SK-N-SH treated with all-trans-retinoic acid at 6 μM for 48 hours (cell line): Measurements from ENCODE around the gene PLEKHN1.

ENCODE experiments used
- ATAC-seq: fragments of 200-7000 bp; cut with Tn5 transposase; 3 replicates; pipeline ENCODE4 v1.9.1; 2020; ENCODE audit warnings: mild to moderate bottlenecking, moderate library complexity
- ARNTL ChIP-seq: fragments of 450-650 bp; formaldehyde crosslinking; IDR thresholded peaks from 2 replicates; pipeline ENCODE4 v1.5.0; 2020; ENCODE audit warnings: low read depth, mild to moderate bottlenecking, moderate library complexity, borderline replicate concordance
- BACH2 ChIP-seq: fragments of 250-450 bp; sonication (Bioruptor Pico); IDR thresholded peaks from 2 replicates; pipeline ENCODE4 v1.9.0; 2021; ENCODE audit warnings: mild to moderate bottlenecking, borderline replicate concordance
- CREB5 ChIP-seq: fragments of 250-450 bp; sonication (Bioruptor Pico); IDR thresholded peaks from 2 replicates; pipeline ENCODE4 v1.5.1; 2020; ENCODE audit warnings: low read depth, mild to moderate bottlenecking, moderate library complexity
- CSDC2 ChIP-seq: fragments of 250-450 bp; sonication (Bioruptor Pico); IDR thresholded peaks from 2 replicates; pipeline ENCODE4 v1.5.0; 2020; ENCODE audit warnings: mild to moderate bottlenecking, moderate library complexity
- ESRRG ChIP-seq: fragments of 250-450 bp; sonication (Bioruptor Pico); IDR thresholded peaks from 2 replicates; pipeline ENCODE4 v1.6.1; 2021; ENCODE audit warnings: mild to moderate bottlenecking
- GLIS3 ChIP-seq: fragments of 250-450 bp; sonication (Bioruptor Pico); IDR thresholded peaks from 2 replicates; pipeline ENCODE4 v1.5.0; 2020; ENCODE audit warnings: mild to moderate bottlenecking, moderate library complexity
- OSR1 ChIP-seq: fragments of 250-450 bp; sonication (Bioruptor Pico); IDR thresholded peaks from 2 replicates; pipeline ENCODE4 v1.8.0; 2022; ENCODE audit warnings: moderate library complexity, mild to moderate bottlenecking, inconsistent platforms
- PATZ1 ChIP-seq: fragments of 250-450 bp; sonication (Bioruptor Pico); IDR thresholded peaks from 2 replicates; pipeline ENCODE4 v1.8.0; 2020; ENCODE audit warnings: mild to moderate bottlenecking, moderate library complexity, borderline replicate concordance
- POU6F1 ChIP-seq: fragments of 250-450 bp; sonication (Bioruptor Pico); IDR thresholded peaks from 2 replicates; pipeline ENCODE4 v1.8.0; 2021; ENCODE audit warnings: low read depth, mild to moderate bottlenecking, moderate library complexity, borderline replicate concordance
- PPARA ChIP-seq: fragments of 250-450 bp; sonication (Bioruptor Pico); IDR thresholded peaks from 2 replicates; pipeline ENCODE4 v1.5.0; 2020; ENCODE audit warnings: mild to moderate bottlenecking, borderline replicate concordance
- RARB ChIP-seq: fragments of 250-450 bp; sonication (Bioruptor Pico); IDR thresholded peaks from 2 replicates; pipeline ENCODE4 v1.8.0; 2021; ENCODE audit warnings: mild to moderate bottlenecking, moderate library complexity
- TCF4 ChIP-seq: fragments of 250-450 bp; sonication (Bioruptor Pico); IDR thresholded peaks from 2 replicates; pipeline ENCODE4 v1.8.0; 2021; ENCODE audit warnings: mild to moderate bottlenecking, moderate library complexity, borderline replicate concordance
- TOX ChIP-seq: fragments of 250-450 bp; sonication (Bioruptor Pico); IDR thresholded peaks from 2 replicates; pipeline ENCODE4 v1.8.0; 2021; ENCODE audit warnings: mild to moderate bottlenecking, moderate library complexity, borderline replicate concordance
- ZFP3 ChIP-seq: fragments of 250-450 bp; sonication (Bioruptor Pico); IDR thresholded peaks from 2 replicates; pipeline ENCODE4 v1.5.0; 2020; ENCODE audit warnings: mild to moderate bottlenecking, moderate library complexity
- ZFP30 ChIP-seq: fragments of 450-650 bp; formaldehyde crosslinking; IDR thresholded peaks from 2 replicates; pipeline ENCODE4 v1.5.0; 2022; ENCODE audit warnings: mild to moderate bottlenecking, moderate library complexity
- ZNF565 ChIP-seq: fragments of 450-650 bp; formaldehyde crosslinking; conservative IDR thresholded peaks from 2 replicates; pipeline ENCODE4 v1.5.0; 2020; ENCODE audit warnings: low read depth, mild to moderate bottlenecking, moderate library complexity
- ZNF70 ChIP-seq: fragments of 450-650 bp; formaldehyde crosslinking; IDR thresholded peaks from 2 replicates; pipeline ENCODE4 v1.5.0; 2020; ENCODE audit warnings: mild to moderate bottlenecking, moderate library complexity
- ZNF8 ChIP-seq: fragments of 450-650 bp; formaldehyde crosslinking; IDR thresholded peaks from 2 replicates; pipeline ENCODE4 v1.5.0; 2020; ENCODE audit warnings: mild to moderate bottlenecking, moderate library complexity
- TF ChIP-seq, protein P1 (sequence below): fragments of 250-450 bp; sonication (Bioruptor Pico); IDR thresholded peaks from 2 replicates; pipeline ENCODE4 v1.5.0; 2020; ENCODE audit warnings: mild to moderate bottlenecking, moderate library complexity
- TF ChIP-seq, protein P2 (sequence below): fragments of 250-450 bp; sonication (Bioruptor Pico); IDR thresholded peaks from 2 replicates; pipeline ENCODE4 v1.5.1; 2021; ENCODE audit warnings: mild to moderate bottlenecking, moderate library complexity

Gene PLEKHN1

GRCh38 chr1:941588-942383 is 24.5 kb upstream of the PLEKHN1 start:
- ATAC-seq: peak; percentile 46
- no peak for TF ChIP-seq PPARA
- no peak for TF ChIP-seq GLIS3 (CRISPR knock-in tag)
- peak; percentile 97 for TF ChIP-seq ZFP3 (CRISPR knock-in tag)
- TF ChIP-seq, all 23 proteins: peak for 1

DNA sequence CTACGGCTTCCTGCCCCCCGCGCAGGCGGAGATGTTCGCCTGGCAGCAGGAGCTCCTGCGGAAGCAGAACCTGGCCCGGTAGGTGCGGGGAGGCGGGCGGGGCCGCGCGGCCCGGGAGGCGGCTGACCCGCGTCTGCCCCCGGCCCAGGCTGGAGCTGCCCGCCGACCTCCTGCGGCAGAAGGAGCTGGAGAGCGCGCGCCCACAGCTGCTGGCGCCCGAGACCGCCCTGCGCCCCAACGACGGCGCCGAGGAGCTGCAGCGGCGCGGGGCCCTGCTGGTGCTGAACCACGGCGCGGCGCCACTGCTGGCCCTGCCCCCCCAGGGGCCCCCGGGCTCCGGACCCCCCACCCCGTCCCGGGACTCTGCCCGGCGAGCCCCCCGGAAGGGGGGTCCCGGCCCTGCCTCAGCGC is 23.9 kb upstream of the PLEKHN1 start:
- TF ChIP-seq BACH2 (CRISPR knock-in tag) (no peak), TCF4 (CRISPR knock-in tag) (no peak), GLIS3 (CRISPR knock-in tag) (no peak), ZNF565 (no peak), ZFP30 (CRISPR knock-in tag) (no peak), ZNF70 (CRISPR knock-in tag) (no peak), ZNF8 (CRISPR knock-in tag) (no peak), CSDC2 (CRISPR knock-in tag) (no peak), POU6F1 (CRISPR knock-in tag) (no peak), TOX (CRISPR knock-in tag) (no peak)
- TF ChIP-seq, protein P1, sequence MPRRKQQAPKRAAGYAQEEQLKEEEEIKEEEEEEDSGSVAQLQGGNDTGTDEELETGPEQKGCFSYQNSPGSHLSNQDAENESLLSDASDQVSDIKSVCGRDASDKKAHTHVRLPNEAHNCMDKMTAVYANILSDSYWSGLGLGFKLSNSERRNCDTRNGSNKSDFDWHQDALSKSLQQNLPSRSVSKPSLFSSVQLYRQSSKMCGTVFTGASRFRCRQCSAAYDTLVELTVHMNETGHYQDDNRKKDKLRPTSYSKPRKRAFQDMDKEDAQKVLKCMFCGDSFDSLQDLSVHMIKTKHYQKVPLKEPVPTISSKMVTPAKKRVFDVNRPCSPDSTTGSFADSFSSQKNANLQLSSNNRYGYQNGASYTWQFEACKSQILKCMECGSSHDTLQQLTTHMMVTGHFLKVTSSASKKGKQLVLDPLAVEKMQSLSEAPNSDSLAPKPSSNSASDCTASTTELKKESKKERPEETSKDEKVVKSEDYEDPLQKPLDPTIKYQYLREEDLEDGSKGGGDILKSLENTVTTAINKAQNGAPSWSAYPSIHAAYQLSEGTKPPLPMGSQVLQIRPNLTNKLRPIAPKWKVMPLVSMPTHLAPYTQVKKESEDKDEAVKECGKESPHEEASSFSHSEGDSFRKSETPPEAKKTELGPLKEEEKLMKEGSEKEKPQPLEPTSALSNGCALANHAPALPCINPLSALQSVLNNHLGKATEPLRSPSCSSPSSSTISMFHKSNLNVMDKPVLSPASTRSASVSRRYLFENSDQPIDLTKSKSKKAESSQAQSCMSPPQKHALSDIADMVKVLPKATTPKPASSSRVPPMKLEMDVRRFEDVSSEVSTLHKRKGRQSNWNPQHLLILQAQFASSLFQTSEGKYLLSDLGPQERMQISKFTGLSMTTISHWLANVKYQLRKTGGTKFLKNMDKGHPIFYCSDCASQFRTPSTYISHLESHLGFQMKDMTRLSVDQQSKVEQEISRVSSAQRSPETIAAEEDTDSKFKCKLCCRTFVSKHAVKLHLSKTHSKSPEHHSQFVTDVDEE (CRISPR knock-in tag): no peak

GRCh38 chr1:942864-943533 is 23.3 kb upstream of the PLEKHN1 start:
- TF ChIP-seq TCF4 (CRISPR knock-in tag) (no peak), GLIS3 (CRISPR knock-in tag) (0 out of 2 replicates have a peak, but pooled peaks have one; percentile 4)
- ATAC-seq: no peak

More for the DNA sequence above, 23.9 kb upstream of the PLEKHN1 start:
- ATAC-seq: no peak

- no peak for ATAC-seq
- TF ChIP-seq ESRRG (no peak), ZNF8 (CRISPR knock-in tag) (no peak), CREB5 (CRISPR knock-in tag) (no peak), PATZ1 (CRISPR knock-in tag) (no peak), POU6F1 (CRISPR knock-in tag) (no peak), OSR1 (CRISPR knock-in tag) (no peak), ZNF70 (CRISPR knock-in tag) (no peak), ARNTL (CRISPR knock-in tag) (no peak), ZFP30 (CRISPR knock-in tag) (no peak), RARB (no peak), PPARA (no peak)
- TF ChIP-seq, protein P2, sequence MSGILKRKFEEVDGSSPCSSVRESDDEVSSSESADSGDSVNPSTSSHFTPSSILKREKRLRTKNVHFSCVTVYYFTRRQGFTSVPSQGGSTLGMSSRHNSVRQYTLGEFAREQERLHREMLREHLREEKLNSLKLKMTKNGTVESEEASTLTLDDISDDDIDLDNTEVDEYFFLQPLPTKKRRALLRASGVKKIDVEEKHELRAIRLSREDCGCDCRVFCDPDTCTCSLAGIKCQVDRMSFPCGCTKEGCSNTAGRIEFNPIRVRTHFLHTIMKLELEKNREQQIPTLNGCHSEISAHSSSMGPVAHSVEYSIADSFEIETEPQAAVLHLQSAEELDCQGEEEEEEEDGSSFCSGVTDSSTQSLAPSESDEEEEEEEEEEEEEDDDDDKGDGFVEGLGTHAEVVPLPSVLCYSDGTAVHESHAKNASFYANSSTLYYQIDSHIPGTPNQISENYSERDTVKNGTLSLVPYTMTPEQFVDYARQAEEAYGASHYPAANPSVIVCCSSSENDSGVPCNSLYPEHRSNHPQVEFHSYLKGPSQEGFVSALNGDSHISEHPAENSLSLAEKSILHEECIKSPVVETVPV: no peak
These were observed 22.5 kb upstream of the PLEKHN1 start for GRCh38 chr1:943545-944340.
